Measurements from ENCODE around the gene KLHL29. TPM values are rescaled to one million over a fixed set of nuclear protein-coding genes. Genes with fewer than 3 reads are reported as not detected.

The KLHL29 gene
- total RNA-seq, 4 donors from 2014 or later, result 2.2 to 3.3 (median 2.7) TPM

GRCh38 chr2:23482607-23483006 is 97.6 kb downstream of the KLHL29 start:
- TF ChIP-seq POLR2A (IDR thresholded peaks at IDR 0.05), result no peak
- no peak for TF ChIP-seq CTCF (IDR thresholded peaks at IDR 0.05)
- no peak overlapping the region for H3K27ac ChIP-seq
- H3K9me3 ChIP-seq, result no peaks in the 10 kb centered on the region
- intact Hi-C loops (cut with DNase I), result no loop called here
- WGBS, 2 donors, result 93 to 95% methylated on average over 6 of the region's 6 CpGs
- no peaks in the 10 kb centered on the region for H3K36me3 ChIP-seq
- H3K4me1 ChIP-seq, result no peaks in the 10 kb centered on the region
- no peak overlapping the region for H3K4me3 ChIP-seq (replicated peaks in 1 of 3)
- no peaks in the 10 kb centered on the region for H3K27me3 ChIP-seq
- no peak for DNase-seq

GRCh38 chr2:23483791-23484190 is 98.8 kb downstream of the KLHL29 start:
- no peaks in the 10 kb centered on the region for H3K4me1 ChIP-seq
- intact Hi-C loops (cut with DNase I), result no loop called here

GRCh38 chr2:23484275-23484674 is 99.3 kb downstream of the KLHL29 start:
- Histone ChIP-seq H3K27ac (no peak overlapping the region), H3K36me3 (no peaks in the 10 kb centered on the region), H3K9me3 (no peaks in the 10 kb centered on the region), H3K4me3 (replicated peaks in 1 of 3) (no peak overlapping the region), H3K27me3 (no peaks in the 10 kb centered on the region), H3K4me1 (no peaks in the 10 kb centered on the region)
- TF ChIP-seq CTCF (IDR thresholded peaks at IDR 0.05) (no peak), POLR2A (IDR thresholded peaks at IDR 0.05) (no peak)
- WGBS, 2 donors, result 93 to 97% methylated on average over 8 of the region's 8 CpGs
- intact Hi-C loops (cut with DNase I), result no loop called here
- DNase-seq, result no peak

More at GRCh38 chr2:23483791-23484190, 98.8 kb downstream of the KLHL29 start:
- TF ChIP-seq POLR2A (IDR thresholded peaks at IDR 0.05) (no peak), CTCF (IDR thresholded peaks at IDR 0.05) (no peak)
- no peak overlapping the region for H3K4me3 ChIP-seq (replicated peaks in 1 of 3)
- no peaks in the 10 kb centered on the region for H3K36me3 ChIP-seq
- no peaks in the 10 kb centered on the region for H3K9me3 ChIP-seq
- no peaks in the 10 kb centered on the region for H3K27me3 ChIP-seq
- 87 to 88% methylated on average over 3 to 5 of the region's 5 CpGs for WGBS, 2 donors
- DNase-seq, result no peak
- no peak overlapping the region for H3K27ac ChIP-seq

- TF ChIP-seq CTCF (IDR thresholded peaks at IDR 0.05), result no peak
- intact Hi-C loops (cut with DNase I), result no loop called here
- no peaks in the 10 kb centered on the region for H3K27me3 ChIP-seq
- H3K36me3 ChIP-seq, result no peaks in the 10 kb centered on the region
- H3K4me1 ChIP-seq, result no peaks in the 10 kb centered on the region
- no peak for DNase-seq
- H3K27ac ChIP-seq, result no peak overlapping the region
- H3K9me3 ChIP-seq, result no peaks in the 10 kb centered on the region
- H3K4me3 ChIP-seq (replicated peaks in 1 of 3), result no peak overlapping the region
- 75 to 76% methylated on average over 5 of the region's 5 CpGs for WGBS, 2 donors
Measured at GRCh38 chr2:23484767-23485166, 99.8 kb downstream of the KLHL29 start.

- Histone ChIP-seq H3K4me1 (no peaks in the 10 kb centered on the region), H3K4me3 (replicated peaks in 1 of 3) (no peak overlapping the region), H3K9me3 (no peaks in the 10 kb centered on the region), H3K27ac (no peak overlapping the region), H3K27me3 (no peaks in the 10 kb centered on the region), H3K36me3 (no peaks in the 10 kb centered on the region)
- 94 to 100% methylated on average over 2 of the region's 2 CpGs for WGBS, 2 donors
- intact Hi-C loops (cut with DNase I), result no loop called here
- TF ChIP-seq POLR2A (IDR thresholded peaks at IDR 0.05), result no peak
- no peak for TF ChIP-seq CTCF (IDR thresholded peaks at IDR 0.05)
- DNase-seq, result no peak
Measured at GRCh38 chr2:23485261-23485660, 100.3 kb downstream of the KLHL29 start.

Measured in thyroid gland (tissue), 4 donors.